ENCODE results near the gene SMURF2. TPM values are rescaled to one million over a fixed set of nuclear protein-coding genes. Genes with fewer than 3 reads are reported as not detected.
"Not testable (repeated sequence)": the region's sequence is repeated elsewhere in the genome, so short reads cannot be mapped to it uniquely, and the experiment has no call there.

Gene SMURF2
- total RNA-seq, 1 donor from 2014 or later, result 12.4 TPM

DNA sequence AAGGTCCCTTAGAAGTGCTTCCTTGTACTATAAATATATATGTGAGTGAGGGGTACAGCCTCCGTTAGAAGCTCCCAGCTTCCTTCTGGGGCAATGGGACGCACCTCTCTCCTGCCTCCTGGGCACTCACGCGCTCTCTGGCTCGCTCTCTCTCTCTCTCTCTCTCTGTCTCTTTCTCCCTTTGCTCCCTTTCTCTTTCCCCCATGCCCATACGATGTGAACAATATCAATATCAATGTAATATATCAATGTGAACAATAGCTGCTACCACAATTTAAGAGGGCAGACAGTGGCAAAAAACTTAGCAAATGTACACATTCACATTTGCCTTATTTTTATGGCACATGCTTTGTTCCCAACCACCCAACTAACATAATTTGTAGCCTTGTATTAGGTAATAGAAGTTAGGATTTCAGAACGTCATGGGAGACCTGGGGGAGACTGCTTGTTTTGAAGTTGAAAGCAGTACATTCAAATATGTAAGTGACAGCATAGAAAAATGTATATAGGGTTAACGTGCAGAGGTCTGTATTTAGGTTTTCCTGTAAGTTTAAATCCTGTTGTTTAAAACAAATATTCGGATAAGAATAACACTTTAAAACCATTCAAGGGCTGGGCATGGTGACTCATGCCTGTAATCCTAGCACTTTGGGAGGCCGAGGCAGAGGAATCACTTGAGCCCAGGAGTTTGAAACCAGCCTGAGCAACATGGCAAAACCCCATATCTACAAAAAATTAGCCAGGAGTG lies 8.9 kb upstream of the SMURF2 start:
- ATAC-seq (ENCODE audit: poor library complexity); intact Hi-C loops (cut with DNase I); DNase-seq: not testable (repeated sequence)

DNA sequence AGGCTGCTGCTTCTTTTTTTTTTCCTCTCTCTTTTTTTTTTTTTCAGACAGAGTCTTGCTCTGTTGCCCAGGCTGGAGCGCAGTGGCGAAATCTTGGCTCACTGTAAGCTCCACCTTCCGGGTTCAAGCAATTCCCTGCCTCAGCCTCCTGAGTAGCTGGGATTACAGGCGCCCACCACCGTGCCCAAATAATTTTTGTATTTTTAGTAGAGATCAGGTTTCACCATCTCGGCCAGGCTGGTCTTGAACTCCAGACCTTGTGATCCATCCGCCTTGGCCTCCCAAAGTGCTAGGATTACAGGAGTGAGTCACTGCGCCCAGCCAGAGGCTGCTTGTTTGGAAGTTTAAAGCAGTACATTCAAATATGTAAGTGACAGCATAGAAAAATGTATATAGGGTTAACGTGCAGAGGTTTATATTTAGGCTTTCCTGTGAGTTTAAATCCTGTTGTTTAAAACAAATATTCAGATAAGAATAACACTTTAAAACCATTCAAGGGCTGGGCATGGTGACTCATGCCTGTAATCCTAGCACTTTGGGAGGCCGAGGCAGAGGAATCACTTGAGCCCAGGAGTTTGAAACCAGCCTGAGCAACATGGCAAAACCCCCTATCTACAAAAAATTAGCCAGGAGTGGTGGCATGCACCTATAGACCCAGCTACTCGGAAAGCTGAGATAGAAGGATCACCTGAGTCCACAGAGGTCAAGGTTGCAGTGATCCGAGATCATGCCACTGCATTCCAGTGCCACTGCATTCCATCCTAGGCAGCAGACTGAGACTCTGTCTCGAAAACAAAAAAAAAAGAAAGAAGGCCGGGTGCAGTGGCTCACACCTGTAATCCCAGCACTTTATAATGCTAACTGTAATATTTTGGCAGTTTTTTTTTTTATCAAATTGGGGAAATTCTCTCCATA lies 6.0 kb upstream of the SMURF2 start:
- intact Hi-C loops (cut with DNase I); ATAC-seq (ENCODE audit: poor library complexity); DNase-seq: not testable (repeated sequence)

DNA sequence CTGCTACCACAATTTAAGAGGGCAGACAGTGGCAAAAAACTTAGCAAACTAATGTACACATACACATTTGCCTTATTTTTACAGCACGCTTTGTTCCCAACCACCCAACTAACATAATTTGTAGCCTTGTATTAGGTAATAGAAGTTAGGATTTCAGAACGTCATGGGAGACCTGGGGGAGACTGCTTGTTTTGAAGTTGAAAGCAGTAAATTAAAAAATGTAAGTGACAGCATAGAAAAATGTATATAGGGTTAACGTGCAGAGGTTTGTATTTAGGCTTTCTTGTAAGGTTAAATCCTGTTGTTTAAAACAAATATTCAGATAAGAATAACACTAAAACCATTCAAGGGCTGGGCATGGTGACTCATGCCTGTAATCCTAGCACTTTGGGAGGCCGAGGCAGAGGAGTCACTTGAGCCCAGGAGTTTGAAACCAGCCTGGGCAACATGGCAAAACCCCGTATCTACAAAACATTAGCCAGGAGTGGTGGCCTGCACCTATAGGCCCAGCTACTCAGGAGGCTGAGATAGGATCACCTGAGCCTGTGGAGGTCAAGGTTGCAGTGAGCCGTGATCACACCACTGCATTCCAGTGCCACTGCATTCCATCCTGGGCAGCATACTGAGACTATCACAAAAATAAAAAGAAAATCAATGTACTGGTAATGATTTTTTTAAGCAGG lies 2.3 kb upstream of the SMURF2 start:
- DNase-seq; intact Hi-C loops (cut with DNase I); ATAC-seq (ENCODE audit: poor library complexity): not testable (repeated sequence)

DNA sequence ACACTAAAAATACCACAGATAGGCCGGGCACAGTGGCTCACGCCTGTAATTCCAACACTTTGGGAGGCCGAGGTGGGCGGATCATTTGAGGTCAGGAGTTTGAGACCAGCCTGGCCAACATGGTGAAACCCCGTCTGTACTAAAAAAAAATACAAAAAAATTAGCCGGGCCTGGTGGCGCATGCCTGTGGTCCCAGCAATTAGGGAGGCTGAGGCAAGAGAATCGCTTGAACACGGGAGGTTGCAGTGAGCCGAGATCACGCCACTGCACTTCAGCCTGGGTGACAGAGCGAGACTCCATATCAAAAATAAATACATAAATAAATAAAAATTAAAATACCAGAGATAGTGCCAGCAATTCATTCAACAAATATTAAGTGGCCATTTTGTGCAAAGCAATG lies 1.7 kb upstream of the SMURF2 start:
- intact Hi-C loops (cut with DNase I); DNase-seq; ATAC-seq (ENCODE audit: poor library complexity): not testable (repeated sequence)

DNA sequence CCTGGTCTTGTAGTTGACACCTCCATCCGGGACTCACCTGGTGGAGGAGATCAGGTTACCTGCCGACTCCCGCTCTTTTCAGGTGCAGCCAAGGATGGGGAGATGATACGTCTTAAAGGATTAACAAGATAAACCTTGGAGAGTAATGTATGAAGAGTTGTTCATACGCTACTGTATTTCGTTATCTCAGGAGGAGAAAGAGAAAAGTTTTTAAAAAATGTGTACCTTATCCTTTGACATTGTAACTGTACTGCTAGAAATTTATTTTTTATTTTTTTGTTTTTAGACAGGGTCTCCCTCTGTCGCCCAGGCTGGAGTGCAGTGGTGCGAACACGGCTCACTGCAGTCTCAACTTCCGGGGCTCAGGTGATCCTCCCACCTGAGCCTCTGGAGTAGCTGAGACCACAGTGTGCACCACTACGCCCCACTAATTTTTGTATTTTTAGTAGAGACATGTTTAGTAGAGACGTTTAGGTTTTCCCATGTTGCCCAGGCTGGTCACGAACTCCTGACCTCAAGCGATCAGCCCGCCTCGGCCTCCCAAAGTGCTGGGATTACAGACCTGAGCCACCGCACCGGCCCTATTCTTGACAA lies 764 bp upstream of the SMURF2 start:
- intact Hi-C loops (cut with DNase I), result no loop called here
- ATAC-seq (ENCODE audit: poor library complexity) (no peak), DNase-seq (no peak)

DNA sequence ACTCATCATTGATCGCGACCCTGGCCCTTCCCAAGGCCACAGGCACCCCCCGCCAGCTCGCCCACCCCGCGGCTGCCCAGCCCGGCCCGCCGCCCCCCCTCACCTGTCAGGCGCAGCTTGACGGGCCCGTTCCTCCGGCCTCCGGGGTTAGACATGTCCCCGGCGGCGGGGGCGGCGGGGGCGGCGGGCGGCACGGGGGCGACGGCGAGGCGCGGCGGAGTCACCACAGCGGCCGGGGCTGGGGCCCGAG lies 456 bp downstream of the SMURF2 start:
- DNase-seq (no peak), ATAC-seq (ENCODE audit: poor library complexity) (peak; percentile 16)

DNA sequence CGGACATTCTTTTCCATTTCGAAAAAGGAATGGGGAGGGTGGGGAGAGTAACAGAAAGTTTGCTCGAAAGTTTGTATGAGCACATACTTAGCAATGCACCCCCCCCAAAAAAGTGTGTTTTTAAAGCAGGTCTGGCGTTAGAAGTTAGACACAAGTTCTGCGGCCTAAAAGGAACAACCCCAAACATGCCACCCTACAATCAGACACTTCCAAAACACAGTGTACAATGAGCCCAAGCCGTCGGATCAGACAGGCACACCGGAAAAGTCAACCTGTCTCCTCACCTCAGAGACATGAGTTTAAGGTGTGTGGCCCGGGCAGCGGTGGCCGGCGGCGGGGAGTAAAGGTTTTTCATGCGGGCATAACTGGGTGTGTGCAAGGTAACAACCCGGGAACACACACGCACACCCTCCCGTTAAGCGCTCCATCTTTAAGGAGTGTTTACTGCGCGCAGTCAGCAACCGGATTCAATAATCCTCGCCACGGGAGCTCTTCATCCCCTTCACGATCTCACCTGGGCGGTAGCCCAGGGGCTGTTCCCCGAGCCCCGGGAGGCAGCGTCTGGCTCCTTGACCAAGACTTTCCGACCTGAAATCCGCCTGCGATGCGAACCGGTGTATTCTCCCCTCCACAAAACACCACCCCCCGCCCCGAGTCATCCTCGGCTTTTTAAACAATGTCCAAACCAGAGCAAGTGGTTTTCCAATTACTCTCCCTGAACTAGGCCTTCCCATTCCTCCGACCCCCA lies 955 bp downstream of the SMURF2 start:
- DNase-seq; intact Hi-C loops (cut with DNase I): not testable (repeated sequence)
- peak; percentile 6 for ATAC-seq (ENCODE audit: poor library complexity)

More for the DNA sequence above, 456 bp downstream of the SMURF2 start:
- intact Hi-C loops (cut with DNase I), result no loop called here

DNA sequence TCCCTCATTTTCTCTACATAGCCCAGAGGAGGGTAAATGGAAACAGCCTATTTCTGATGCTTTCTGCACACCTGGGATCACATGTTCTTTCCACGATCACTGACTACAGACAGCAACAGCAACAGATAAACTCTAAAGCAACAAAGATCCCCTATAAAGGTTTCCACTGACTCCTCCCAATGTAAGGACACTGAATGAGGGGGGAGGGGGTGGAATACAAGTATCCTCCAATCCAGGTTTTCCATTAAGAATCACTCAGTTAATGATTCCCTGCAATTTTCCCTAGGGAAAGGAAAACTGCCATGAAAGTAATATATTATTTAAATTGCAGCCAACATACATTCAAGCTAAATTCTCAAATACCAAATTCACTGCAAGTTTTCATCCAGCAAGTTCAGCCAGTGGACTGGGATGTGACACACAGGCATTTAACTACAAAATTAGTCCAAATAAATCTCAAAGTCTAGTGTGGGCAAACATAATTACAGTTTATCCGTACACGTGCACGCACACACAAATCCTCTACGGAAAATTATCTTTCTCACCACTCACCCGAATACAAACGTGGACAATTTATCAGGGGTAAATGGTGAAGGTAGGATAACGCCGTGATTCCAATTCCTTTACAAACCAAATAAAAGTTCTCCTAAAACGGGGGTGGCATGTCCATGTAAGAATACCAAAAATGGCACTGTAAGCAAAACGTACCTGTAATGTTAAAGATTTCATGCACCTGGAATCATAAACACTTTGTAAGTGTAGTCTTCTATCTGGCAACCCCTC lies 1.7 kb downstream of the SMURF2 start:
- DNase-seq; intact Hi-C loops (cut with DNase I); ATAC-seq (ENCODE audit: poor library complexity): not testable (repeated sequence)

DNA sequence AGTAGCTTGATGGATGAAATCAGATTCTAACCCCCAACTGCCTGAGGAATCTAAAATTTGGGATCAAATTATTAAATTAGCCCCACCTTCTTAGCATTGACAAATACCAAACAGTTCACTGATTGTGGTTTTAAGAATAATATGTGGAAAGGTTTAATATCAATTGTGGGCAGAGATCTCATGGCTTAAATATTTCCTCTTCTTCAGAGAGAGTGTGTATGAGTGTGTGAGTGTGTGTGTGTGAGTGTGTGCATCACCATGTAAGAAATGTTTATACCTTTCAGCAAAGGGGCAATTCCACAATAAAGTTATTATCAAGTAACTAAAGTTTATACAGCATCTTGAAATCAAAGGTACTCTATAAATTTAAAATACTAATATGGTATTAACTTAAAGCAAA lies 3.2 kb downstream of the SMURF2 start:
- DNase-seq (no peak), ATAC-seq (ENCODE audit: poor library complexity) (no peak)
- intact Hi-C loops (cut with DNase I), result no loop called here

DNA sequence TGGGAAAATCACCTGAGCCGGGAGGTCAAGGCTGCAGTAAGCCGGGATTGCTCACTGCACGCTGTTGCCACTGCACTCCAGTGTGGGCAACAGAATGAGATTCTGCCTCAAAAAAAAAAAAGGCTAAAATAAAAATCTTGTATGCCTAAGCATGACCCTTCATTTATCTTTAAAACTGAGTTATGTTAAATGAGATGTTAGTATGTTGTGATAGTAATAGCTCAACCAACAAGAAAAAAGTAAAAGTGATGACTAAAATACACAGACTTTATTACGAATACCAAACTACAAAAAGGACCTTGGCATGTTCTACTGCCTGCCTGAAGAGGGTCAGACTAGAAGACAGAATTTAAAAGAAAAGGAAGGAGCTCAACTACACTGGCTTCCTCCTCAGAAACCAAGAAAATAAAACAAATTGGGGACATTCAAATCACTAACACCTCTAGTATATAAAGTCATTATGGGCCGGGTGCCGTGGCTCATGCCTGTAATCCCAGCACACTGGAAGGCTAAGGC lies 4.4 kb downstream of the SMURF2 start:
- DNase-seq (no peak), ATAC-seq (ENCODE audit: poor library complexity) (no peak)
- intact Hi-C loops (cut with DNase I), result no loop called here

DNA sequence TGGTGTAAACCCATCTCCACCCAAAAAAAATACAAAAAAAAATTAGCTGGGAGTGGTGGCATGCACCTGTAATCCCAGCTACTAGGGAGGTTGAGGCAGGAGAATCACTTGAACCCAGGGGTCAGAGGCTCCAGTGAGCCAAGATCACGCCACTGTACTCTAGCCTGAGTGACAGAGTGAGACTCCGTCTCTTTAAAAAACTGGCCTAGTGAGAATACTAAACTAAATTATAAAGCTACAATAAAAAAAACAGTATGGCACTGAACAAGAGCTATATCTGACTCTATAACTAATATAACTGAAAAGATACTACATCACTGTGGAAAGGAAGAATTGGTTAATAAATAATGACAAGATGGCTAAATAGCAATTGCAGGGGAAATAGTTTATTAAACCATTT lies 6.4 kb downstream of the SMURF2 start:
- no peak for DNase-seq
- intact Hi-C loops (cut with DNase I), result no loop called here
- ATAC-seq (ENCODE audit: poor library complexity), result no peak

DNA sequence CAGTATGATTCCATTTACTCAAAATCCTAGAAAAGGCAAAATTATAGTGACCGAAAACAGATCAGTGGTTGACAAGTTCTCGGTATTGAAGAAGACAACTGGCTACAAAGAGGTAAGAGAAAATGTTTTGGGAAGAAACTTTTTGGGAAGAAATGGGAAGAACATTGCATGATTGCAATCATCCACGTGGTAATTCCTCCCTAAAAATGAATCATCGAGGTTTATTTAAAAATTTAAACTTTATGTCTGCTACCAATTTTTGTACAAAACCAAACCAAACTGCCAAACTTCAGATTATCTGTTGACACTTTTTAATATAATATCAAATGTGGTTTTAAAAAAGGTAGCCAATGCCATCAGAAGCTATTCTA lies 8.1 kb downstream of the SMURF2 start:
- intact Hi-C loops (cut with DNase I), result no loop called here
- ATAC-seq (ENCODE audit: poor library complexity) (no peak), DNase-seq (no peak)

DNA sequence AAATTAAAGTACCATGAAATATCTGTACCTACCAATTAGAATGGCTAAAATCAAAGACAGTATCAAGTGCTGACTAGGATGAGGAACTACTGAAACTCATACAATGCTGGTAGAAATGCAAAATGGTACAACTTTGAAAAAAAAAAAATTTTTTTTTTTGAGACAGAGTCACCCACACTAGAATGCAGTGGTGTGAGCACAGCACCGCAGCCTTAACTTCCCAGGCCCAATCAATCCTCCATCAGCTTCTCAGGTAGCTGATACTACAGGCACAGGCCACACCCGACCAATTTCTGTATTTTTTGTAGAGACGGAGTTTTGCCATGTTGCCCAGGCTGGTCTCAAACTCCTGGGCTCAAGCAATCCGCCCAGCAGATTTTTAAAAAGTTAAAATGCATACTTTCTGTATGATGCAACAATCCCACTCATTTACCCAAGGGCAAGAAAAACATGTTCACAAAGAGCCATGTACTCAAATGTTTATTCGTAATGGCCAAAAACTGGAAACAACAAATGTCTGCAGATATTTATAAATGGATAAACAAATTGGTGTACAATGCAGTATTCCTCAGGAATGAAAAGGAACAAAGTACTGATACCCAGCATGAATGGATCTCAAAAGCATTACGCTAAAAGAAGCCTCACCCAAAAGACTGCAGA lies 8.7 kb downstream of the SMURF2 start:
- DNase-seq, result no peak
- intact Hi-C loops (cut with DNase I), result no loop called here

DNA sequence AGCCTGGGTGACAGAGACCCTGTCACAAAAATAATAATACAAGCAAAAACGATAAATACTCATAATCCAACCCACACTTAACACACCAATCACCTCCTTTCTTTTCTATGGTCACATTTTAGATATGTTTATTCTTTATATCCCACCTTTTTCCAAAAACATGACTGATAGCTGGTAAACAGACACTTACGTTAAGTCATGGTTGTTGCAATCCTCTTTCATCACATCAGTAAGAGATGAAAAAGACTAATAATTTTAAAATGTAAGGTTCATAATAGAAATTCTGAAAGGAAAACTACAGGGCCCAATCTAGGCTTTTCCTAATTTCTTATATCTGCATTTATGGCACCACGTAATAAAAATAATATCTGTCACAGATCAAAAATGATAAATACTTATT lies 10.2 kb downstream of the SMURF2 start:
- ATAC-seq (ENCODE audit: poor library complexity) (no peak), DNase-seq (no peak)
- intact Hi-C loops (cut with DNase I), result no loop called here

More for the DNA sequence above, 8.7 kb downstream of the SMURF2 start:
- ATAC-seq (ENCODE audit: poor library complexity), result no peak

DNA sequence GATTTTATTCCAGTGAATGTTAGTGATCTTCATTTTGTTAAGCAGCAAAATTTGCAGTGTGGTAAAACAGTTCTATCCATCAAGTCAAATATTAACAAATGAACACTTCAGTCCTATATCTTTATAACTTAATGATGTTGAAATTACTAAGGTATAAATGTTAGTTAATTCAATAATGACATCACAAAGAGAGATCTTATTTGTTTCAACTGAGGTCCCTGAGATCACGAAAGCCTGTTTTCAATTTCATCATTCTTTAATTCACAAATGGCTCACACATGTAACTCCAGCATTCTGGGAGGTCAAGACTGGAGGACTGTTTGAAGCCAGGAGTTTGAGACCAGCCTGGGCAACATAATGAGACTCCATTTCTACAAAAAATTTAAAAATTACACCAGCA lies 13.9 kb downstream of the SMURF2 start:
- no peak for DNase-seq
- intact Hi-C loops (cut with DNase I), result loop anchor here (10.0 kb wide), 1 partner anchor 233 kb away; no protein-coding TSS in a partner anchor
- no peak for ATAC-seq (ENCODE audit: poor library complexity)

DNA sequence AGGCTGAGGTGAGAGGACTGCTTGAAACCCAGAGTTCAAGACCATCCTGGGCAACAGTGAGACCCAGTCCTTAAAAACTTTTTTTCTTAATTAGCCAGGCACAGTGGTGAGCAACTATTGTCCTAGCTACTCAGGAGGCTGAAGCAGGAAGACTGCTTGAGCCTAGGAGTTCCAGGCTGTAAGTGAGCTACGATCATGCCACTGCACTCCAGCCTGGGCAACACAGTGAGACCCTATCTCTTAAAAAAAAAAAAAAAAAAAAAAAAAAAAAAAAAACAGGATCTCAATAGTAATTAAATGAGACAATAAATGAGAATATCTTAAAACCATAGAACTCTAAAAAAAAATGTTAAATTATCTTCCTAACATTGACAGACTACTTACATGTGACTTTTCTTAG lies 14.3 kb downstream of the SMURF2 start:
- DNase-seq (no peak), ATAC-seq (ENCODE audit: poor library complexity) (no peak)
- intact Hi-C loops (cut with DNase I), result loop anchor here (10.0 kb wide), 1 partner anchor 233 kb away; no protein-coding TSS in a partner anchor

DNA sequence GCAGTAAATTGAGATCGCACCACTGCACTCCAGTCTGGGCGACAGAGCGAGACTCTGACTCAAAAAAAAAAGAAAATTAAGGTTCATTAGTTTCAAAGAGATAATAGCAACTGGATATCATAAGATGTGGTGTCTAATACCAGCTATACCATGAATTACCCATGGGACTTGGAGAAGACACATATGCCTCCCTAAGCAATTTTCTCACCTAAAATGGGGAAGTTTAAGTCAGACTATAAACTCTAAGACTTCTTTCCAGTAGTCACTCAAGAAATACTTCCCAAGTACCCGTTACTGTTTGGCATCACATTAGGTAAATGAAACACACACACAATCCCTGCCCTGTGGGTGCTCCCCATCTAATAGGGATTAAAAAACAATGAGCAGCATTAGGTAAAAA lies 22.6 kb downstream of the SMURF2 start:
- DNase-seq (no peak), ATAC-seq (ENCODE audit: poor library complexity) (no peak)
- intact Hi-C loops (cut with DNase I), result no loop called here
